HG03521 (cell line): ENCODE data around the gene SLC12A7.
"Not testable (repeated sequence)": the region's sequence is repeated elsewhere in the genome, so short reads cannot be mapped to it uniquely, and the experiment has no call there.

Source experiments
- ATAC-seq: cut with Tn5 transposase; IDR thresholded peaks from one replicate; pipeline ENCODE4 v1.9.1; 2021; ENCODE audit warnings: mild to moderate bottlenecking, moderate library complexity; ENCODE audit not compliant: unreplicated experiment

SLC12A7 gene

GRCh38 chr5:1027631-1028441 lies 84.0 kb downstream of the SLC12A7 start:
- no peak for ATAC-seq

GRCh38 chr5:1026700-1027621 lies 84.9 kb downstream of the SLC12A7 start:
- ATAC-seq, result no peak

- not testable (repeated sequence) for ATAC-seq
Observed at GRCh38 chr5:1021969-1022336, 89.9 kb downstream of the SLC12A7 start.

GRCh38 chr5:1021136-1021968 lies 90.5 kb downstream of the SLC12A7 start:
- no peak for ATAC-seq

- no peak for ATAC-seq
Observed at GRCh38 chr5:1020452-1020961, 91.4 kb downstream of the SLC12A7 start.

GRCh38 chr5:1019001-1019905 lies 92.6 kb downstream of the SLC12A7 start:
- ATAC-seq, result no peak

- no peak for ATAC-seq
Observed at GRCh38 chr5:1018596-1018995, 93.3 kb downstream of the SLC12A7 start.

GRCh38 chr5:1017691-1018455 lies 94.0 kb downstream of the SLC12A7 start:
- no peak for ATAC-seq

GRCh38 chr5:1017056-1017455 lies 94.8 kb downstream of the SLC12A7 start:
- no peak for ATAC-seq

GRCh38 chr5:1016476-1016875 lies 95.4 kb downstream of the SLC12A7 start:
- no peak for ATAC-seq

GRCh38 chr5:1016036-1016435 lies 95.8 kb downstream of the SLC12A7 start:
- no peak for ATAC-seq

GRCh38 chr5:1015507-1015906 lies 96.4 kb downstream of the SLC12A7 start:
- ATAC-seq, result no peak

- no peak for ATAC-seq
Observed at GRCh38 chr5:1014781-1015221, 97.1 kb downstream of the SLC12A7 start.

GRCh38 chr5:1014346-1014745 lies 97.5 kb downstream of the SLC12A7 start:
- ATAC-seq, result no peak

- ATAC-seq, result no peak
Observed at GRCh38 chr5:1013948-1014301, 97.9 kb downstream of the SLC12A7 start.

GRCh38 chr5:1013238-1013947 lies 98.5 kb downstream of the SLC12A7 start:
- ATAC-seq, result no peak

GRCh38 chr5:1012900-1013237 lies 99.0 kb downstream of the SLC12A7 start:
- no peak for ATAC-seq

- no peak for ATAC-seq
Observed at GRCh38 chr5:1012313-1012841, 99.5 kb downstream of the SLC12A7 start.
